ENCODE results near the gene NUBP1. TPM values are rescaled to one million over a fixed set of nuclear protein-coding genes. Genes with fewer than 3 reads are reported as not detected.

The NUBP1 gene
- total RNA-seq: 10 to 100 TPM; 22.8 to 23.1 TPM

DNA sequence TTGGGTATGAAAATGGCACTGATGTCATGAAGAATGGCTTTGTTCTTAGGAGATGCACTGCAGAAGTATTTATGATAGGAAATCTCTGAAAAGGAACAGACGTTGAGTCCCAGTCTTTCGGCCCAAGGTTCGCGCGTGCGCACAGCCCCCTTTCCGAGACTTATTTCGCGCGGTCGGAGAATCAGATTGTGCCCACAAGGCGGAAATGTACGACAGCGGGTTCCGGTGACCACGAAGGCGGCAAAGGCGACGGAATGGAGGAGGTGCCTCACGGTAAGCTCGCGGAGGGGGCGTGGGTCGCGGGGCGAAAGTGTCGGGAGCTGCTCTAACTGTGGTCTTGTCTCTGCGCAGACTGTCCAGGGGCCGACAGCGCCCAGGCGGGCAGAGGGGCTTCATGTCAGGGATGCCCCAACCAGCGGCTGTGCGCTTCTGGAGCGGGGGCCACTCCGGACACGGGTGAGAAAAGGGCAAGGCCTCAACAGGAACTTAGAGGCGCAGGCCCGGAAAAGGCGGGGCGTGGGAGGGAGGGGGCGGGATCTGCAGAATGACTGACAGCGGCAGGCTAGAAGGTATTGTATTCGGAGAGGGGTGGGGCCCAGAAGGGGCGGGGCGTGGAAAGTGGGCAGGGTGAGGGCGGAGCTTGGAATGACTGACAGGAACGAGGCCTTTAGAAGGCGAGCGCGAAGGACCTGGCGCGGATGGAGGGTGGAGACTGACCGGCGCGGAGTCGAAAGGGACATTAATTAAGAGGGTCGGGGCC is at the start of gene NUBP1:
TSS of gene NUBP1 (plus strand) at position 233 of the 760 bp plus-strand sequence. CDS start at position 255, 22 bp downstream.
- ChIA-PET CTCF (interaction anchor here (0.7 to 1.5 kb wide), 7 partner anchors 9 to 234 kb away, joined by 3 to 8 read pairs (median 4); no protein-coding TSS in a partner anchor), POLR2A (interaction anchor here (0.5 to 0.9 kb wide), 3 partner anchors 132 to 347 kb away, joined by 3 to 4 read pairs (median 3); partner anchors contain the start of gene CIITA)
- Mint-ChIP-seq H3K4me3 (peak within 1 kb of the TSS; percentile 76), H3K4me1 (ENCODE audit: low read depth) (peaks cover 33% of the 10 kb centered on the region), H3K27me3 (no peaks in the 10 kb centered on the region), H3K9me3 (no peaks in the 10 kb centered on the region), H3K27ac (peak within 1 kb of the TSS; percentile 98), H3K36me3 (ENCODE audit: low read depth) (peaks cover 12% of the 10 kb centered on the region)
- peak; percentile 96 for ATAC-seq
- TF ChIP-seq, protein P1, sequence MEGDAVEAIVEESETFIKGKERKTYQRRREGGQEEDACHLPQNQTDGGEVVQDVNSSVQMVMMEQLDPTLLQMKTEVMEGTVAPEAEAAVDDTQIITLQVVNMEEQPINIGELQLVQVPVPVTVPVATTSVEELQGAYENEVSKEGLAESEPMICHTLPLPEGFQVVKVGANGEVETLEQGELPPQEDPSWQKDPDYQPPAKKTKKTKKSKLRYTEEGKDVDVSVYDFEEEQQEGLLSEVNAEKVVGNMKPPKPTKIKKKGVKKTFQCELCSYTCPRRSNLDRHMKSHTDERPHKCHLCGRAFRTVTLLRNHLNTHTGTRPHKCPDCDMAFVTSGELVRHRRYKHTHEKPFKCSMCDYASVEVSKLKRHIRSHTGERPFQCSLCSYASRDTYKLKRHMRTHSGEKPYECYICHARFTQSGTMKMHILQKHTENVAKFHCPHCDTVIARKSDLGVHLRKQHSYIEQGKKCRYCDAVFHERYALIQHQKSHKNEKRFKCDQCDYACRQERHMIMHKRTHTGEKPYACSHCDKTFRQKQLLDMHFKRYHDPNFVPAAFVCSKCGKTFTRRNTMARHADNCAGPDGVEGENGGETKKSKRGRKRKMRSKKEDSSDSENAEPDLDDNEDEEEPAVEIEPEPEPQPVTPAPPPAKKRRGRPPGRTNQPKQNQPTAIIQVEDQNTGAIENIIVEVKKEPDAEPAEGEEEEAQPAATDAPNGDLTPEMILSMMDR (IDR thresholded peaks at IDR 0.05): no peak
- intact Hi-C loops (cut with micrococcal nuclease): loop anchor here (5.0 kb wide), 1 partner anchor 174 kb away; no protein-coding TSS in a partner anchor
- DNase-seq: peak; percentile 100

- ATAC-seq: no peak
- no peak overlapping the region for H3K4me3 Mint-ChIP-seq
Measured at GRCh38 chr16:10693889-10694288, 49.8 kb upstream of the NUBP1 start.

GRCh38 chr16:10694306-10694705 is 49.3 kb upstream of the NUBP1 start:
- POLR2A ChIA-PET: no interaction called here
- ATAC-seq: no peak
- CTCF ChIA-PET: interaction anchor here (1.7 to 1.9 kb wide), 2 partner anchors 10 to 26 kb away, joined by 3 to 6 read pairs; no protein-coding TSS in a partner anchor
- TF ChIP-seq, protein P1 (IDR thresholded peaks at IDR 0.05): no peak
- Mint-ChIP-seq H3K27ac (no peak overlapping the region), H3K36me3 (ENCODE audit: low read depth) (no peaks in the 10 kb centered on the region), H3K4me3 (no peak overlapping the region), H3K4me1 (ENCODE audit: low read depth) (no peaks in the 10 kb centered on the region), H3K9me3 (no peaks in the 10 kb centered on the region), H3K27me3 (peaks cover 5% of the 10 kb centered on the region)
- intact Hi-C loops (cut with micrococcal nuclease): no loop called here
- DNase-seq: no peak

More at GRCh38 chr16:10693889-10694288, 49.8 kb upstream of the NUBP1 start:
- DNase-seq: no peak
- intact Hi-C loops (cut with micrococcal nuclease): no loop called here
- TF ChIP-seq, protein P1 (IDR thresholded peaks at IDR 0.05): no peak
- Mint-ChIP-seq H3K27ac (no peak overlapping the region), H3K9me3 (no peaks in the 10 kb centered on the region), H3K4me1 (ENCODE audit: low read depth) (no peaks in the 10 kb centered on the region), H3K36me3 (ENCODE audit: low read depth) (no peaks in the 10 kb centered on the region), H3K27me3 (peaks cover 5% of the 10 kb centered on the region)
- CTCF ChIA-PET: interaction anchor here (1.7 kb wide), 1 partner anchor 25 kb away, joined by 3 read pairs; no protein-coding TSS in a partner anchor
- POLR2A ChIA-PET: no interaction called here

GRCh38 chr16:10694830-10695229 is 48.8 kb upstream of the NUBP1 start, which contains the start of gene TEKT5:
TSS of gene TEKT5 (minus strand) at chr16:10694930. CDS start at chr16:10694873, 57 bp downstream.
- intact Hi-C loops (cut with micrococcal nuclease): no loop called here
- no peak within 1 kb of the TSS for H3K27ac Mint-ChIP-seq
- H3K4me3 Mint-ChIP-seq: no peak within 1 kb of the TSS
- H3K4me1 Mint-ChIP-seq (ENCODE audit: low read depth): no peaks in the 10 kb centered on the region
- POLR2A ChIA-PET: no interaction called here
- no peaks in the 10 kb centered on the region for H3K9me3 Mint-ChIP-seq
- no peaks in the 10 kb centered on the region for H3K36me3 Mint-ChIP-seq (ENCODE audit: low read depth)
- CTCF ChIA-PET: interaction anchor here (1.7 to 1.9 kb wide), 2 partner anchors 10 to 26 kb away, joined by 3 to 6 read pairs; no protein-coding TSS in a partner anchor
- ATAC-seq: no peak
- DNase-seq: no peak
- TF ChIP-seq, protein P1 (IDR thresholded peaks at IDR 0.05): no peak
- H3K27me3 Mint-ChIP-seq: peaks cover 5% of the 10 kb centered on the region

- Mint-ChIP-seq H3K9me3 (no peaks in the 10 kb centered on the region), H3K27ac (no peak overlapping the region), H3K4me1 (ENCODE audit: low read depth) (no peaks in the 10 kb centered on the region), H3K4me3 (no peak overlapping the region), H3K27me3 (peaks cover 1% of the 10 kb centered on the region), H3K36me3 (ENCODE audit: low read depth) (no peaks in the 10 kb centered on the region)
- TF ChIP-seq, protein P1 (IDR thresholded peaks at IDR 0.05): no peak
- DNase-seq: no peak
- CTCF ChIA-PET: no interaction called here
- POLR2A ChIA-PET: no interaction called here
- ATAC-seq: no peak
- intact Hi-C loops (cut with micrococcal nuclease): no loop called here
Measured at GRCh38 chr16:10699756-10700155, 43.9 kb upstream of the NUBP1 start.
